Right lobe of liver (tissue), 6 donors: ENCODE data around the gene OR52W1. TPM values are rescaled to one million over a fixed set of nuclear protein-coding genes. Genes with fewer than 3 reads are reported as not detected.
"Not testable (repeated sequence)": the region's sequence is repeated elsewhere in the genome, so short reads cannot be mapped to it uniquely, and the experiment has no call there.

Experiments
- ATAC-seq, 4 donors: fragments of 200-7000 bp; cut with Tn5 transposase; one replicate each; pipeline ENCODE4 v1.9.1; 2020; ENCODE audit warnings: mild to moderate bottlenecking in 4 of 4, moderate library complexity in 4 of 4
- DNase-seq, 3 donors: peaks; one replicate each; pipeline ENCODE4 v3.0.0-alpha.2; 2020
- H3K27ac ChIP-seq, 3 donors: fragments of 200-600 bp; one replicate each; pipeline ENCODE4 v1.8.0; 2022
- H3K27me3 ChIP-seq, 2 donors: fragments of 200-600 bp; one replicate each; pipeline ENCODE4 v1.8.0; 2022
- H3K36me3 ChIP-seq, 4 donors: fragments of 200-600 bp; sonication (generic) in 1 of 4; one replicate each; pipeline versions ENCODE4 v1.5.1 to v1.8.0; 2017 to 2022; ENCODE audit warnings: control low read depth in 1 of 4
- H3K4me1 ChIP-seq, 4 donors: fragments of 200-600 bp; sonication (generic) in 1 of 4; one replicate each; pipeline versions ENCODE4 v1.5.1 to v1.8.0; 2017 to 2022; ENCODE audit warnings: control low read depth in 1 of 4
- H3K4me3 ChIP-seq, 3 donors: fragments of 200-600 bp; one replicate each; pipeline ENCODE4 v1.8.0; 2022
- H3K9me3 ChIP-seq, 4 donors: fragments of 200-600 bp; sonication (generic) in 1 of 4; one replicate each; pipeline versions ENCODE4 v1.5.1 to v1.8.0; 2017 to 2022; ENCODE audit warnings: control low read depth in 1 of 4
- CTCF ChIP-seq, 4 donors: fragments of 200-600 bp in 3 of 4; fragments of 450-650 bp in 1 of 4; IDR thresholded peaks; one replicate each; pipeline versions ENCODE4 v1.5.1 to v1.8.0; 2016 to 2022; ENCODE audit warnings: antibody characterized with exemption in 4 of 4, mild to moderate bottlenecking in 2 of 4
- POLR2A ChIP-seq: fragments of 450-650 bp; IDR thresholded peaks from one replicate; pipeline ENCODE4 v1.6.1; 2017; ENCODE audit warnings: antibody characterized with exemption, mild to moderate bottlenecking
- WGBS: methylation state at CpG from one replicate; pipeline ENCODE4 v1.1.6; 2018; ENCODE audit warnings: low coverage, low lambda C conversion rate; ENCODE audit not compliant: insufficient coverage; ENCODE audit errors: missing lambda C conversion rate; 5-methylcytosine and 5-hydroxymethylcytosine counted together
- intact Hi-C, 2 donors: fragments of 100-400 bp; cut with DNase I; formaldehyde crosslinking; loops; one replicate each; pipeline versions ENCODE4 v1.11.2 to v1.14.1; 2022
- total RNA-seq, 6 experiments: library from RNA; depleted of rRNA in 2 of 6; stranded (reverse); fragments of >200 nt in 2 of 6; fragmentation: NEBNext Ultra II Directional in 3 of 6; extraction: Animal tissue kit (Norgen Biotek cat#: 25700) in 3 of 6; gene quantifications; one replicate each; pipeline versions ENCODE4 v1.1.0 to v1.2.4, GENCODE V29; 2016 to 2023
- donor health status: DM: no; HTN: yes; CAD: no.
- donor health status: DM: no; HTN: no; CAD: no.
- donor health status: DM: no; HTN: no; CAD: no.
- donor health status: DM: no; HTN: yes; CAD: no.
- donor health status: DM: no; HTN: yes; CAD: no.

Gene OR52W1
- total RNA-seq, 6 experiments from 2014 or later: not detected

- ATAC-seq (no peak), DNase-seq (no peak)
- Histone ChIP-seq H3K27me3 (no peaks in the 10 kb centered on the region), H3K4me3 (no peak overlapping the region), H3K27ac (no peak overlapping the region), H3K9me3 (no peaks in the 10 kb centered on the region), H3K4me1 (no peaks in the 10 kb centered on the region), H3K36me3 (no peaks in the 10 kb centered on the region)
- TF ChIP-seq POLR2A (no peak), CTCF (IDR thresholded peaks at IDR 0.05) (no peak)
- intact Hi-C loops: no loop called here
- 92% methylated on average over 15 of the region's 28 CpGs for WGBS
Measured at GRCh38 chr11:6240139-6240538, 41.1 kb downstream of the OR52W1 start.

GRCh38 chr11:6240781-6241180, 41.8 kb downstream of the OR52W1 start:
- peak in 1 of 4 donors; percentile 14 for ATAC-seq
- WGBS: 17% methylated on average over 1 of the region's 1 CpG
- intact Hi-C loops: no loop called here

DNA sequence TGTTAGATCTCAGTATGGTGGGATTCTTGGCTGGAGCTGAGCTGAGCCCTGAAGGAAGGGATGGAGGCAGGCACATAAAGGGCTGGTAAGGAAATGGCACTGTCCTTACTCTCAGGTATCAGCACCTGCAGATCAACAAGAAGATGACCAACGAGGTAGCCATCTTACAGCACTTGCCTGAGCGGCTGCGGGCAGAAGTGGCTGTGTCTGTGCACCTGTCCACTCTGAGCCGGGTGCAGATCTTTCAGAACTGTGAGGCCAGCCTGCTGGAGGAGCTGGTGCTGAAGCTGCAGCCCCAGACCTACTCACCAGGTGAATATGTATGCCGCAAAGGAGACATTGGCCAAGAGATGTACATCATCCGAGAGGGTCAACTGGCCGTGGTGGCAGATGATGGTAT, 42.3 kb downstream of the OR52W1 start:
- no peaks in the 10 kb centered on the region for H3K9me3 ChIP-seq
- H3K4me3 ChIP-seq: no peak overlapping the region
- no peak for DNase-seq
- no peaks in the 10 kb centered on the region for H3K27me3 ChIP-seq
- H3K4me1 ChIP-seq: no peaks in the 10 kb centered on the region
- no peaks in the 10 kb centered on the region for H3K36me3 ChIP-seq
- H3K27ac ChIP-seq: no peak overlapping the region
- WGBS: no CpG with 5 or more reads among the region's 7 CpGs
- no peak for ATAC-seq
- TF ChIP-seq CTCF (IDR thresholded peaks at IDR 0.05) (no peak), POLR2A (no peak)
- intact Hi-C loops: no loop called here

More at GRCh38 chr11:6240781-6241180, 41.8 kb downstream of the OR52W1 start:
- Histone ChIP-seq H3K36me3 (no peaks in the 10 kb centered on the region), H3K27me3 (no peaks in the 10 kb centered on the region), H3K4me1 (no peaks in the 10 kb centered on the region), H3K27ac (no peak overlapping the region), H3K9me3 (no peaks in the 10 kb centered on the region), H3K4me3 (no peak overlapping the region)
- TF ChIP-seq CTCF (IDR thresholded peaks at IDR 0.05): no peak
- no peak for TF ChIP-seq POLR2A
- no peak for DNase-seq

DNA sequence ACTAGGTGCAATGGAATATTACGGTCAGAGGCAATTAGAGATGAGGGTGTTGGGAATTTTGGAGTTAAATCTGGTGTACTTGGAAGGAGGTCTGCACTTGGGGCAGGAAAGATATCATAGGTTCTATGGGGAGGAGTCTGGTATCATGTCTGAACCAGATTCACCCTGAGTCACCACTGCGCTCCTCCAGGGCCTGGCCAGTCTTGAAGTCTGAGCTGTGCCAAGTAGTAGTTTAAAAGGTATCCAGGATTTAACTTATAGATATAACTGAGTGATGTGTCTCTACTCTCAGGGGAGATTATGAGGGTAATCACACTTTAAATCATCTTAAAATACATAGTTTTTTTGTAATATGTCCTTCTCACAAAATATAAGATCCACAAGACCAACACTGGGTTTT, 46.5 kb downstream of the OR52W1 start:
- Histone ChIP-seq H3K9me3 (no peaks in the 10 kb centered on the region), H3K4me3 (no peak overlapping the region), H3K4me1 (no peaks in the 10 kb centered on the region), H3K27ac (no peak overlapping the region), H3K36me3 (no peaks in the 10 kb centered on the region), H3K27me3 (no peaks in the 10 kb centered on the region)
- no peak for ATAC-seq
- WGBS: 94% methylated on average over 2 of the region's 2 CpGs
- no peak for DNase-seq
- intact Hi-C loops: no loop called here
- TF ChIP-seq POLR2A: no peak
- no peak for TF ChIP-seq CTCF (IDR thresholded peaks at IDR 0.05)

DNA sequence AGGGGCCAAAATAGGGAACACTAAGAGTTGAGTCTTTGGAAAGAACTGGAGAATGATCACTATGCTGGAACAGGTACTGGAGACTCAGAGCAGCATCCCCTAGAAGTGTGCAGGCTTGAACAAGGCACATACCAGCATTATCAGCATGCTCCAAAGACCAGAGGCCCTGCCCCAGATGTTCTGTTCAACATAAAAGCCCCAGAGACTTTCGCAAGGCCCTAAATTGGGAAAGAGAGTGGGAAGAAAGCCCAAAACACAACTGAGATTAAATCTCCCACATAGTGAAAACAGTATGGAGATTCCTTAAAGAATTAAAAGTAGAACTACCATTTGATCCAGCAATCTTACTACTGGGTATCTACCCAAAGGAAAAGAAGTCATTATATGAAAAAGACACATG, 49.2 kb downstream of the OR52W1 start:
- no peak for TF ChIP-seq CTCF (IDR thresholded peaks at IDR 0.05)
- no peak for TF ChIP-seq POLR2A

DNA sequence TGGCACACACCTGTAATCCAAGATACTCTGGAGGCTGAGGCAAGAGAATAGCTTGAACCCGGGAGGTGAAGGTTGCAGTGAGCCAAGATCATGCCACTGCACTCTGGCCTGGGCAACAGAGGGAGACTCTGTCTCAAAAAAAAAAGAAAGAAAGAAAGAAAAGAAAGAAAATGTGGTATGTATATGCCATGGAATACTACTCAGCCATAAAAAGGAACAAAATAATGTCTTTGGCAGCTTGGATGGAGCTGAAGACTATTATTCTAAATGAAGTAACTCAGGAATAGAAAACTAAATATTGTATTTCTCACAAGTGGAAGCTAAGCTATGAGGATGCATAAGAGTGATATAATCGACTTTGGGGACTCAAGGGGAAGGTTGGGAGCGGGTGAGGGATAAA, 49.9 kb downstream of the OR52W1 start:
- WGBS: 92% methylated on average over 2 of the region's 3 CpGs
- ATAC-seq, H3K4me1 ChIP-seq, H3K36me3 ChIP-seq, H3K9me3 ChIP-seq, DNase-seq, intact Hi-C loops, H3K27ac ChIP-seq, H3K4me3 ChIP-seq, H3K27me3 ChIP-seq: not testable (repeated sequence)

More for the DNA sequence above, 49.2 kb downstream of the OR52W1 start:
- no peak overlapping the region for H3K4me3 ChIP-seq
- H3K27me3 ChIP-seq: no peaks in the 10 kb centered on the region
- no peaks in the 10 kb centered on the region for H3K36me3 ChIP-seq
- intact Hi-C loops: no loop called here
- WGBS: 27% methylated on average over 1 of the region's 1 CpG
- peaks cover 0 to 2% (median 0%) of the 10 kb centered on the region in 4 donors for H3K4me1 ChIP-seq
- no peaks in the 10 kb centered on the region for H3K9me3 ChIP-seq
- H3K27ac ChIP-seq: no peak overlapping the region
- ATAC-seq: peak in 3 of 4 donors; percentile 45 to 46 (median 45)
- DNase-seq: no peak
